K562 (cell line): Measurements from ENCODE around the gene ENDOD1. TPM values are rescaled to one million over a fixed set of nuclear protein-coding genes. Genes with fewer than 3 reads are reported as not detected.

Experiments used
- CREB5 ChIP-seq: fragments of 250-450 bp; sonication (Bioruptor Pico); IDR thresholded peaks from 2 replicates; pipeline ENCODE4 v1.5.0; 2020; ENCODE audit warnings: mild to moderate bottlenecking
- CREM ChIP-seq: IDR thresholded peaks from 2 replicates; pipeline ENCODE4 v1.6.1; 2014; ENCODE audit warnings: antibody characterized with exemption, low read depth
- EGR1 ChIP-seq: fragments of 450-650 bp; conservative IDR thresholded peaks from 2 replicates; pipeline ENCODE4 v1.6.1; 2017; ENCODE audit warnings: mild to moderate bottlenecking
- HES1 ChIP-seq: fragments of 450-650 bp; IDR thresholded peaks from 2 replicates; pipeline ENCODE4 v1.6.1; 2016; ENCODE audit warnings: low read depth, mild to moderate bottlenecking, moderate library complexity
- IRF2 ChIP-seq: sonication (generic); formaldehyde crosslinking; IDR thresholded peaks from 2 replicates; pipeline ENCODE4 v1.8.1; 2022; ENCODE audit warnings: mild to moderate bottlenecking, missing genetic modification reagents
- KAT7 ChIP-seq: sonication (generic); formaldehyde crosslinking; IDR thresholded peaks from 2 replicates; pipeline ENCODE4 v1.8.0; 2022; ENCODE audit warnings: missing genetic modification reagents, mild to moderate bottlenecking, borderline replicate concordance
- L3MBTL2 ChIP-seq: fragments of 450-650 bp; IDR thresholded peaks from 2 replicates; pipeline ENCODE4 v1.6.1; 2016; ENCODE audit warnings: mild to moderate bottlenecking, moderate library complexity
- LCOR ChIP-seq: sonication (generic); formaldehyde crosslinking; IDR thresholded peaks from 2 replicates; pipeline ENCODE4 v1.8.0; 2022; ENCODE audit warnings: mild to moderate bottlenecking, missing genetic modification reagents
- MCM7 ChIP-seq, 2 experiments: fragments of 450-650 bp; IDR thresholded peaks; 2 replicates each; pipeline ENCODE4 v1.6.1; 2016 to 2018
- MLLT1 ChIP-seq, 2 experiments: fragments of 450-650 bp; IDR thresholded peaks; 2 replicates each; pipeline ENCODE4 v1.6.1; 2016
- POLR2A ChIP-seq: fragments of 450-650 bp; conservative IDR thresholded peaks from 2 replicates; pipeline ENCODE4 v1.6.1; 2016
- PYGO2 ChIP-seq: fragments of 450-650 bp; IDR thresholded peaks from 2 replicates; pipeline ENCODE4 v1.6.1; 2016; ENCODE audit warnings: mild to moderate bottlenecking, missing genetic modification characterization, moderate library complexity, missing compliant biosample characterization
- SMARCB1 ChIP-seq: IDR thresholded peaks from 2 replicates; pipeline ENCODE4 v1.6.1; 2011; ENCODE audit warnings: improper control_type of control experiment, low read depth; ENCODE audit not compliant: insufficient read length
- SUPT5H ChIP-seq: fragments of 450-650 bp; IDR thresholded peaks from 2 replicates; pipeline ENCODE4 v1.6.1; 2016
- TEAD2 ChIP-seq: fragments of 450-650 bp; IDR thresholded peaks from 2 replicates; pipeline ENCODE4 v1.6.1; 2016; ENCODE audit warnings: missing genetic modification characterization, control low read depth, missing compliant biosample characterization
- TRIM24 ChIP-seq, 2 experiments: fragments of 450-650 bp; IDR thresholded peaks; 2 replicates each; pipeline ENCODE4 v1.6.1; 2016
- ZNF134 ChIP-seq: fragments of 250-450 bp; sonication (Bioruptor Pico); conservative IDR thresholded peaks from 2 replicates; pipeline ENCODE4 v1.4.0; 2020
- ZNF384 ChIP-seq: IDR thresholded peaks from 2 replicates; pipeline ENCODE4 v1.6.1; 2012; ENCODE audit warnings: low read depth, low read length, improper control_type of control experiment
- ZNF586 ChIP-seq: fragments of 450-650 bp; formaldehyde crosslinking; conservative IDR thresholded peaks from 2 replicates; pipeline ENCODE4 v1.4.0; 2020; ENCODE audit warnings: mild to moderate bottlenecking, moderate library complexity
- ZNF79 ChIP-seq: fragments of 250-450 bp; sonication (Bioruptor Pico); IDR thresholded peaks from 2 replicates; pipeline ENCODE4 v1.4.0; 2020; ENCODE audit warnings: low read depth, mild to moderate bottlenecking, moderate library complexity
- polyA plus RNA-seq, 8 experiments: library from polyadenylated mRNA; depleted of rRNA in 4 of 8; stranded (reverse) in 5 of 8; unstranded in 3 of 8; fragments of >200 nt; fragmentation: Nextera tagmentation in 2 of 8; fragmentation: Illumina TruSeq in 1 of 8; extraction: Ambion mirVana in 2 of 8; extraction: Trizol in 1 of 8; gene quantifications; 2 replicates each; pipeline versions ENCODE4 v1.2.1 to v1.2.3, GENCODE V29; 2011 to 2014; ENCODE audit warnings: inconsistent platforms in 1 of 8, missing spikeins in 1 of 8
- total RNA-seq, 7 experiments: library from RNA; depleted of rRNA in 6 of 7; stranded (reverse); fragments of >200 nt in 6 of 7; fragmentation: Illumina TruSeq in 2 of 7; extraction: Trizol in 2 of 7; gene quantifications; 2 replicates each; pipeline versions ENCODE4 v1.2.1 to v1.2.3, GENCODE V29; 2011 to 2021; ENCODE audit warnings: low replicate concordance in 1 of 7
- TF ChIP-seq, protein P1 (sequence below): fragments of 450-650 bp; formaldehyde crosslinking; IDR thresholded peaks from 2 replicates; pipeline ENCODE4 v1.4.0; 2020; ENCODE audit warnings: mild to moderate bottlenecking
- TF ChIP-seq, protein P2 (sequence below): sonication (generic); formaldehyde crosslinking; IDR thresholded peaks from 2 replicates; pipeline ENCODE4 v1.8.0; 2022; ENCODE audit warnings: mild to moderate bottlenecking, missing genetic modification reagents

The ENDOD1 gene
- total and polyA plus RNA-seq, 9 of the 15 experiments (the other 6 are each of a cell fraction or from before 2014, with no cell fraction given), result 4.2 to 11.8 (median 9.3) TPM

DNA sequence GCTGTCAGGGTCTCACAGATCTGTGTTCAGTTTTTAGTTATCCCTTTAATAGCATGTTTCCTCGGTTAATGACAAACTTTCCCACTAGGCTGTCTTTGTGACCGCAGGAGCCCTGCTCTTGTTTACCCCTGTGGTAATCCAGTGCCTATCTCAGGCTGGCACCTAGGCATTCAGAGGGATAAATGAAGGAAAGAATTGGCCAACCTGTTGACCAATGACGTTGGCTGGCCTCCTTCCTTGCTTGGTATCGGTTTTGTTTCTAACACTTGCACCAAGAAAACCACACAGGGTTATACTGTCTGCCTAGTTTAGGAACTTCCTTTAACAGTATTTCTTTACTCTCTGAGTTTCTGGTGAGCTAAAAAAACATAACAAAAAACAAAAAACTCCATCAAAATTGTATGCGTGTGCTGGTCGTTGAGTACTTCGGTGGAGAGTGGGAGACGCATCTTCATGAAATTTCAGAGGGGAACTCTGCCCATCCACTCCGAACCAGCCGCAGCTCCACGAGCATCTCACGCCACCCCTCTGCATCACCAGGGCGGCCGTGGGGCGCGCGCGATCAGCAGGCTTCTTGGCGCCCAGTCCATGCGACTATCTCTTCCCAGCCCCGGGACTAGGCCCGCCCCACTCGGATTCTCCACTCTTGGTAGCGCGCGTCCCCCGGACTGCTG, 563 bp upstream of the ENDOD1 start (continued):
- TF ChIP-seq ZNF586 (CRISPR knock-in tag) (no peak), ZNF384 (no peak), MCM7 (IDR thresholded peaks at IDR 0.05) (no peak), L3MBTL2 (peak; percentile 62; the same call in 1 of the 2 replicates), SUPT5H (0 out of 2 replicates have a peak, but pooled peaks have one; percentile 64), ZNF134 (no peak), CREB5 (no peak), POLR2A (0 out of 2 replicates have a peak, but pooled peaks have one; percentile 74), CREM (no peak), ZNF79 (CRISPR knock-in tag) (no peak), PYGO2 (tag) (no peak), TEAD2 (no peak), HES1 (no peak), EGR1 (0 out of 2 replicates have a peak, but pooled peaks have one; percentile 10), KAT7 (CRISPR knock-in tag) (0 out of 2 replicates have a peak, but pooled peaks have one; percentile 8), IRF2 (no peak), SMARCB1 (no peak), MLLT1 (IDR thresholded peaks at IDR 0.05) (peak in 1 of 2 experiments; percentile 80; a peak in 2 of 4 replicates), TRIM24 (IDR thresholded peaks at IDR 0.05) (no peak), LCOR (CRISPR knock-in tag) (0 out of 2 replicates have a peak, but pooled peaks have one; percentile 38)
- TF ChIP-seq, protein P1, sequence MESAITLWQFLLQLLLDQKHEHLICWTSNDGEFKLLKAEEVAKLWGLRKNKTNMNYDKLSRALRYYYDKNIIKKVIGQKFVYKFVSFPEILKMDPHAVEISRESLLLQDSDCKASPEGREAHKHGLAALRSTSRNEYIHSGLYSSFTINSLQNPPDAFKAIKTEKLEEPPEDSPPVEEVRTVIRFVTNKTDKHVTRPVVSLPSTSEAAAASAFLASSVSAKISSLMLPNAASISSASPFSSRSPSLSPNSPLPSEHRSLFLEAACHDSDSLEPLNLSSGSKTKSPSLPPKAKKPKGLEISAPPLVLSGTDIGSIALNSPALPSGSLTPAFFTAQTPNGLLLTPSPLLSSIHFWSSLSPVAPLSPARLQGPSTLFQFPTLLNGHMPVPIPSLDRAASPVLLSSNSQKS, result no peak
- TF ChIP-seq, protein P2, sequence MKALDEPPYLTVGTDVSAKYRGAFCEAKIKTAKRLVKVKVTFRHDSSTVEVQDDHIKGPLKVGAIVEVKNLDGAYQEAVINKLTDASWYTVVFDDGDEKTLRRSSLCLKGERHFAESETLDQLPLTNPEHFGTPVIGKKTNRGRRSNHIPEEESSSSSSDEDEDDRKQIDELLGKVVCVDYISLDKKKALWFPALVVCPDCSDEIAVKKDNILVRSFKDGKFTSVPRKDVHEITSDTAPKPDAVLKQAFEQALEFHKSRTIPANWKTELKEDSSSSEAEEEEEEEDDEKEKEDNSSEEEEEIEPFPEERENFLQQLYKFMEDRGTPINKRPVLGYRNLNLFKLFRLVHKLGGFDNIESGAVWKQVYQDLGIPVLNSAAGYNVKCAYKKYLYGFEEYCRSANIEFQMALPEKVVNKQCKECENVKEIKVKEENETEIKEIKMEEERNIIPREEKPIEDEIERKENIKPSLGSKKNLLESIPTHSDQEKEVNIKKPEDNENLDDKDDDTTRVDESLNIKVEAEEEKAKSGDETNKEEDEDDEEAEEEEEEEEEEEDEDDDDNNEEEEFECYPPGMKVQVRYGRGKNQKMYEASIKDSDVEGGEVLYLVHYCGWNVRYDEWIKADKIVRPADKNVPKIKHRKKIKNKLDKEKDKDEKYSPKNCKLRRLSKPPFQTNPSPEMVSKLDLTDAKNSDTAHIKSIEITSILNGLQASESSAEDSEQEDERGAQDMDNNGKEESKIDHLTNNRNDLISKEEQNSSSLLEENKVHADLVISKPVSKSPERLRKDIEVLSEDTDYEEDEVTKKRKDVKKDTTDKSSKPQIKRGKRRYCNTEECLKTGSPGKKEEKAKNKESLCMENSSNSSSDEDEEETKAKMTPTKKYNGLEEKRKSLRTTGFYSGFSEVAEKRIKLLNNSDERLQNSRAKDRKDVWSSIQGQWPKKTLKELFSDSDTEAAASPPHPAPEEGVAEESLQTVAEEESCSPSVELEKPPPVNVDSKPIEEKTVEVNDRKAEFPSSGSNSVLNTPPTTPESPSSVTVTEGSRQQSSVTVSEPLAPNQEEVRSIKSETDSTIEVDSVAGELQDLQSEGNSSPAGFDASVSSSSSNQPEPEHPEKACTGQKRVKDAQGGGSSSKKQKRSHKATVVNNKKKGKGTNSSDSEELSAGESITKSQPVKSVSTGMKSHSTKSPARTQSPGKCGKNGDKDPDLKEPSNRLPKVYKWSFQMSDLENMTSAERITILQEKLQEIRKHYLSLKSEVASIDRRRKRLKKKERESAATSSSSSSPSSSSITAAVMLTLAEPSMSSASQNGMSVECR (CRISPR knock-in tag), result no peak
